Measurements from ENCODE around the gene KLHL5.
"Not testable (repeated sequence)": the region's sequence is repeated elsewhere in the genome, so short reads cannot be mapped to it uniquely, and the experiment has no call there.

The KLHL5 gene

DNA sequence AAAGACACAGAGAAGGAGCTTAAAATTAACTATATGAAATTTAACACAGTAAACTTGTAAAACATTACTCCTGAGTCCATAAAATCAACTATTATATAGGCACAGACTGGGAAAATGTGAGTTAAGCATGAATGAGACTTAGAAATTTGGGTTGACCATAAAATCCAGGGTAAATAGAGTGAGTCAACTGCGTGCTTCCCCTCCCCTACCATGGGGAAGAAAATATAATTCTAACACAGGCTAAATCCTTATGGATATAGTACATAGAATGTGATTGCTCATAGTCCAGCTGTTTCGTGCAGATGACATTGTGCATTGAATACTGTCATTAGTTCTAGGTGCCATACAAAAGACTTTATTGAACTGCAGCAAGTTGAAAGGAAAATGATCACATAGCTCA lies 42.2 kb downstream of the KLHL5 start:
- Histone ChIP-seq H3K27me3 (ENCODE audit: low read depth, low read length) (no peaks in the 10 kb centered on the region), H3K4me3 (ENCODE audit: low read depth in 1 of 2, low read length in 2 of 2) (no peak overlapping the region), H3K9me3 (ENCODE audit: control insufficient read depth in 1 of 2, low read length in 2 of 2) (no peaks in the 10 kb centered on the region), H3K27ac (ENCODE audit: low read length) (no peak overlapping the region), H3K36me3 (ENCODE audit: control insufficient read depth in 1 of 2, insufficient read depth in 2 of 2, low read length in 2 of 2) (peaks cover 4 to 26% of the 10 kb centered on the region in 2 donors), H3K4me1 (ENCODE audit: control insufficient read depth in 1 of 2, insufficient read depth in 2 of 2, low read length in 2 of 2) (no peaks in the 10 kb centered on the region)

DNA sequence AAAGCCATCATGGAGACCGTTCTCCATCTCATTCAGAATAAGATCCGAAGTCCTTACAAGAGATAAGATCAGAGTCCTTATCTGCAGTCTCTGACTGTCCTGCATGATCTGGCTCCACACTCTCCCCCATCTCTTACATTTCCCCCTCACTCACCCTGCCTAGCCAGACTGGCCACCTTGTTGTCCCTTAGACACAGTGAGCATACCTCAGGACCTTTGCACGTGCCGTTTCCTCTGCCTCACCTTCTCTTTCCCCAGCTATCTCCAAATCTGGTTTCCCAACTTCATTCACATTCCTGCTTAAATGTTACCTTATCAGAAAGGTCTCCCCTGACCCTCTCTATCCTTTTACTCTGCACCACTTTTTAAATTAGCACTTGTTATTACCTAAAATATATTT lies 44.0 kb downstream of the KLHL5 start:
- no peak overlapping the region for H3K27ac ChIP-seq (ENCODE audit: low read length)
- H3K9me3 ChIP-seq (ENCODE audit: control insufficient read depth in 1 of 2, low read length in 2 of 2), result no peaks in the 10 kb centered on the region
- no peaks in the 10 kb centered on the region for H3K27me3 ChIP-seq (ENCODE audit: low read depth, low read length)
- no peak overlapping the region for H3K4me3 ChIP-seq (ENCODE audit: low read depth in 1 of 2, low read length in 2 of 2)
- no peaks in the 10 kb centered on the region for H3K4me1 ChIP-seq (ENCODE audit: control insufficient read depth in 1 of 2, insufficient read depth in 2 of 2, low read length in 2 of 2)
- peaks cover 4 to 26% of the 10 kb centered on the region in 2 donors for H3K36me3 ChIP-seq (ENCODE audit: control insufficient read depth in 1 of 2, insufficient read depth in 2 of 2, low read length in 2 of 2)

GRCh38 chr4:39114436-39114835 lies 52.4 kb downstream of the KLHL5 start:
- Histone ChIP-seq H3K9me3 (ENCODE audit: control insufficient read depth in 1 of 2, low read length in 2 of 2) (no peaks in the 10 kb centered on the region), H3K27me3 (ENCODE audit: low read depth, low read length) (no peaks in the 10 kb centered on the region), H3K4me3 (ENCODE audit: low read depth in 1 of 2, low read length in 2 of 2) (no peak overlapping the region), H3K36me3 (ENCODE audit: control insufficient read depth in 1 of 2, insufficient read depth in 2 of 2, low read length in 2 of 2) (peaks cover 14 to 34% of the 10 kb centered on the region in 2 donors), H3K4me1 (ENCODE audit: control insufficient read depth in 1 of 2, insufficient read depth in 2 of 2, low read length in 2 of 2) (no peaks in the 10 kb centered on the region), H3K27ac (ENCODE audit: low read length) (no peak overlapping the region)

DNA sequence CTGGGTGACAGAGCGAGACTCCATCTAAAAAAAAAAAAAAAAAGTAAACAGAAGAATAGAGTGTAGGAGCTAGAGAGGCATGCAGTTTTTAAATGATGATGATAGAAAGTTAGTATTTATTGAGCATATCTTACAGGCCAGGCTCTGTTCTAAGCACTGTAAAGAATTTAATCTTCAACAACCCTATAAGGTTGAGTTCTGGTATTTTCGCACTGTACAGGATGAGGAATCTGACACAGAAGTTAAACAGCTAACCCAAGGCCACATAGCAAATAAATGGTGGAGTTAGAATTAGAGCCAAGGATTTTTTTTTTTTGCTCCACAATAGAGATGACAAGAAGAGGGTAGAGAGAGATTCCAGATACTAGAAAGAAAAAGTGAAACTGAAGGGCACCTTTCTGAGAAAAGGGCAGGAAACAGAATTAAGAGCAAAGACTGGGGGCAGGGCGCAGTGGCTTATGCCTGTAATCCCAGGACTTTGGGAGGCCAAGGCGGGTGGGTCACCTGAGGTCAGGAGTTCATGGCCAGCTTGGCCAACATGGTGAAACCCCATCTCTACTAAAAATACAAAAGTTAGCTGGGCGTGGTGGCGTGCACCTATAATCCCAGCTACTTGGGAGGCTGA lies 56.1 kb downstream of the KLHL5 start:
- Histone ChIP-seq H3K27ac (ENCODE audit: low read length) (no peak overlapping the region), H3K9me3 (ENCODE audit: control insufficient read depth in 1 of 2, low read length in 2 of 2) (no peaks in the 10 kb centered on the region), H3K4me3 (ENCODE audit: low read depth in 1 of 2, low read length in 2 of 2) (no peak overlapping the region)

GRCh38 chr4:39120418-39120817 lies 58.4 kb downstream of the KLHL5 start:
- Histone ChIP-seq H3K36me3 (ENCODE audit: control insufficient read depth in 1 of 2, insufficient read depth in 2 of 2, low read length in 2 of 2) (peaks cover 3 to 18% of the 10 kb centered on the region in 2 donors), H3K9me3 (ENCODE audit: control insufficient read depth in 1 of 2, low read length in 2 of 2) (peaks cover 0 to 3% of the 10 kb centered on the region in 2 donors), H3K4me1 (ENCODE audit: control insufficient read depth in 1 of 2, insufficient read depth in 2 of 2, low read length in 2 of 2) (no peaks in the 10 kb centered on the region), H3K27ac (ENCODE audit: low read length) (no peak overlapping the region), H3K27me3 (ENCODE audit: low read depth, low read length) (no peaks in the 10 kb centered on the region), H3K4me3 (ENCODE audit: low read depth in 1 of 2, low read length in 2 of 2) (no peak overlapping the region)

More for the DNA sequence above, 56.1 kb downstream of the KLHL5 start:
- Histone ChIP-seq H3K27me3 (ENCODE audit: low read depth, low read length) (no peaks in the 10 kb centered on the region), H3K4me1 (ENCODE audit: control insufficient read depth in 1 of 2, insufficient read depth in 2 of 2, low read length in 2 of 2) (no peaks in the 10 kb centered on the region), H3K36me3 (ENCODE audit: control insufficient read depth in 1 of 2, insufficient read depth in 2 of 2, low read length in 2 of 2) (peaks cover 12 to 30% of the 10 kb centered on the region in 2 donors)

GRCh38 chr4:39124885-39125599 lies 63.0 kb downstream of the KLHL5 start:
- Histone ChIP-seq H3K4me1 (ENCODE audit: control insufficient read depth in 1 of 2, insufficient read depth in 2 of 2, low read length in 2 of 2) (no peaks in the 10 kb centered on the region), H3K9me3 (ENCODE audit: control insufficient read depth in 1 of 2, low read length in 2 of 2) (peaks cover 0 to 3% of the 10 kb centered on the region in 2 donors), H3K27me3 (ENCODE audit: low read depth, low read length) (no peaks in the 10 kb centered on the region)

GRCh38 chr4:39125600-39125985 lies 63.6 kb downstream of the KLHL5 start:
- no peak overlapping the region for H3K4me3 ChIP-seq (ENCODE audit: low read depth in 1 of 2, low read length in 2 of 2)
- no peaks in the 10 kb centered on the region for H3K4me1 ChIP-seq (ENCODE audit: control insufficient read depth in 1 of 2, insufficient read depth in 2 of 2, low read length in 2 of 2)
- no peak overlapping the region for H3K27ac ChIP-seq (ENCODE audit: low read length)
- H3K9me3 ChIP-seq (ENCODE audit: control insufficient read depth in 1 of 2, low read length in 2 of 2), result peaks cover 0 to 3% of the 10 kb centered on the region in 2 donors
- H3K27me3 ChIP-seq (ENCODE audit: low read depth, low read length), result no peaks in the 10 kb centered on the region
- peaks cover 0 to 10% of the 10 kb centered on the region in 2 donors for H3K36me3 ChIP-seq (ENCODE audit: control insufficient read depth in 1 of 2, insufficient read depth in 2 of 2, low read length in 2 of 2)

More at GRCh38 chr4:39124885-39125599, 63.0 kb downstream of the KLHL5 start:
- Histone ChIP-seq H3K27ac (ENCODE audit: low read length) (no peak overlapping the region), H3K36me3 (ENCODE audit: control insufficient read depth in 1 of 2, insufficient read depth in 2 of 2, low read length in 2 of 2) (peaks cover 0 to 13% of the 10 kb centered on the region in 2 donors), H3K4me3 (ENCODE audit: low read depth in 1 of 2, low read length in 2 of 2) (no peak overlapping the region)

DNA sequence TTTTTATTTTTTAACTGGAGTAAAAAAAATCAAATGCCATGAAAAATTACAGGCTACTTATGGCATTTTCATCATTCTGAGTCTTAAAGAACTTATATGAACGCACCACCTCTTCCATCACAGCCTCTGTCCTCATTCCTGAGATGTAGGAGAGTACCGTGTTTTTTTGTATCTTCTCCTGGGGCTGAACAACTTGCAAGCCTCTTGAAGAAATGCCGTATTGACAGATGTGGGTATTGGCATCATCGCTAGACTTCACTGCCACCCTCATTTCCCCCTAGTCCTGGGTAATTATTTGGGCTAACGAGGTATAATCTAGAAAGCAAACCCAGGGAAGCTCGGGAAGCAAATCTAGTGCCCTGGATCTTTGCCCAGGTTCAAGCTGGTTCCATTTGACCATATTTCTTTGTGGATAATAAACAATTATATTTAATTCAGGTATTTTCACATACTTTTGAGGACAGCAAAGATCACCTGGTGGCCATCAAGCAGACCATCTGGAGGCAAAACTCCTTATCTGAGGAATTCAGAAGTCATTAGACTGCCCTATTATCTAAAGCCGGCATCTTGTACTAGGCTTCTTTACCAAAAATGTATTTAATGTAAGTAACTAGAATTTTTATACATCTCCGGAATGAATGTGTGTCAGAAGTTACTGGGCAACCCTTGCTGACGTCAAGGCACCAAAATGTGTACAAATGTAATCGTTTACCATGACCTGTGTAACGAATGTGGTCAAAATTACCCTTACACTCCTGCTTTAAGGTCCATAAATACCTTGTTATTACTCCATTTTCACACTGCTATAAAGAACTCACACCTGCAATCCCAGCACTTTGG lies 64.4 kb downstream of the KLHL5 start:
- Histone ChIP-seq H3K4me3 (ENCODE audit: low read depth in 1 of 2, low read length in 2 of 2) (no peak overlapping the region), H3K9me3 (ENCODE audit: control insufficient read depth in 1 of 2, low read length in 2 of 2) (peaks cover 0 to 3% of the 10 kb centered on the region in 2 donors), H3K4me1 (ENCODE audit: control insufficient read depth in 1 of 2, insufficient read depth in 2 of 2, low read length in 2 of 2) (no peaks in the 10 kb centered on the region), H3K36me3 (ENCODE audit: control insufficient read depth in 1 of 2, insufficient read depth in 2 of 2, low read length in 2 of 2) (peaks cover 0 to 10% of the 10 kb centered on the region in 2 donors), H3K27ac (ENCODE audit: low read length) (no peak overlapping the region), H3K27me3 (ENCODE audit: low read depth, low read length) (no peaks in the 10 kb centered on the region)

DNA sequence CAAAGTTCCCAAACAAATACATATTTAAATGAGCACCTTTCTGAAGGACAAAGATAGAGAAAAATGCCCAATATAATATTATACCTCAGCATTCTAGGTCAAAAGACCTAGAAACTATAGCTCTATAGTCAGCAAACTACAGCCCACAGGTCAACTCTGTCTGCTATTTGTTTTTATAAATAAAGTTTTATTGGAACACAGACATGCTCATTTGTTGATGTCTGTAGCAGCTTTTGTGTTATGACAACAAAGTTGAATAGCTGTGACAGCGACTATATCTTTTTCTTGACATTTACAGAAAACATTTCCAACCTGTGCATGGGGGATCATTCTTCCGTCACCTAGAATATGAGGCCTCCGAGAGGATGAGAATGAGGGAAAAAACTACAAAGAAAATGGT lies 71.6 kb downstream of the KLHL5 start:
- H3K9me3 ChIP-seq (ENCODE audit: control insufficient read depth in 1 of 2, low read length in 2 of 2), result no peaks in the 10 kb centered on the region
- no peaks in the 10 kb centered on the region for H3K36me3 ChIP-seq (ENCODE audit: control insufficient read depth in 1 of 2, insufficient read depth in 2 of 2, low read length in 2 of 2)
- no peak overlapping the region for H3K4me3 ChIP-seq (ENCODE audit: low read depth in 1 of 2, low read length in 2 of 2)
- peaks cover 3 to 5% of the 10 kb centered on the region in 2 donors for H3K4me1 ChIP-seq (ENCODE audit: control insufficient read depth in 1 of 2, insufficient read depth in 2 of 2, low read length in 2 of 2)
- H3K27me3 ChIP-seq (ENCODE audit: low read depth, low read length), result no peaks in the 10 kb centered on the region
- no peak overlapping the region for H3K27ac ChIP-seq (ENCODE audit: low read length)

GRCh38 chr4:39134683-39135306 lies 72.8 kb downstream of the KLHL5 start:
- Histone ChIP-seq H3K27ac (ENCODE audit: low read length) (no peak overlapping the region), H3K4me3 (ENCODE audit: low read depth in 1 of 2, low read length in 2 of 2) (no peak overlapping the region)

GRCh38 chr4:39138227-39138626 lies 76.2 kb downstream of the KLHL5 start:
- H3K27ac ChIP-seq (ENCODE audit: low read length); H3K36me3 ChIP-seq (ENCODE audit: control insufficient read depth in 1 of 2, insufficient read depth in 2 of 2, low read length in 2 of 2); H3K4me3 ChIP-seq (ENCODE audit: low read depth in 1 of 2, low read length in 2 of 2); H3K4me1 ChIP-seq (ENCODE audit: control insufficient read depth in 1 of 2, insufficient read depth in 2 of 2, low read length in 2 of 2); H3K9me3 ChIP-seq (ENCODE audit: control insufficient read depth in 1 of 2, low read length in 2 of 2); H3K27me3 ChIP-seq (ENCODE audit: low read depth, low read length): not testable (repeated sequence)

More at GRCh38 chr4:39134683-39135306, 72.8 kb downstream of the KLHL5 start:
- H3K9me3 ChIP-seq (ENCODE audit: control insufficient read depth in 1 of 2, low read length in 2 of 2), result no peaks in the 10 kb centered on the region
- H3K27me3 ChIP-seq (ENCODE audit: low read depth, low read length), result no peaks in the 10 kb centered on the region
- peaks cover 3 to 5% of the 10 kb centered on the region in 2 donors for H3K4me1 ChIP-seq (ENCODE audit: control insufficient read depth in 1 of 2, insufficient read depth in 2 of 2, low read length in 2 of 2)
- H3K36me3 ChIP-seq (ENCODE audit: control insufficient read depth in 1 of 2, insufficient read depth in 2 of 2, low read length in 2 of 2), result no peaks in the 10 kb centered on the region

Measured in muscle layer of duodenum (tissue), 2 donors.